ENCODE measurements around the gene IL1RAPL1. TPM values are rescaled to one million over a fixed set of nuclear protein-coding genes. Genes with fewer than 3 reads are reported as not detected.

IL1RAPL1 gene
- total and polyA plus RNA-seq, 2 donors (not counting 3 experiments of a cell fraction or from before 2014, with no cell fraction given): 0.79 to 1.3 TPM

DNA sequence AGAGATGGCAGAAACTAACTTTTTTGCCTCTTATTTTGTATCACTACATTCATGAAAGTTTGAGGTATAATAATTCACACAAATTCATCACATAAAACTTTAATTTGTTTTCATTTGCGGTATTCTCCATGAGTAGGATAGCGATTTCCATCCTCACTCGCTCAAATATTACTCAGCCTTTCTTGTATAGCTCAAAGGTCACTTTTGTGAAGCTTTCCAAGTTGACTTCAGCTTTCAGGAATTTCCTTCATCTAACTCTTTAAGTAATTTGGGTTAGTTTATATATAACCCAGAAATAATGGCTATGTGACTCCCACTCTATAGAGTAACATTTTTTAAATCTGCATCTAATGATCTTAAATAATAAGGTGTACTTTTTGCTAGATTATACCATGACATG is 314.4 kb downstream of the IL1RAPL1 start:
- Histone ChIP-seq H3K9me3 (replicated peaks; ENCODE audit: control insufficient read depth, insufficient read depth, low read length) (no peaks in the 10 kb centered on the region), H3K36me3 (ENCODE audit: control insufficient read depth in 2 of 2, extremely low read depth in 1 of 2, insufficient read depth in 2 of 2, low read length in 2 of 2) (no peaks in the 10 kb centered on the region), H3K27me3 (ENCODE audit: control insufficient read depth in 2 of 2, insufficient read depth in 2 of 2, low read length in 2 of 2) (no peaks in the 10 kb centered on the region), H3K4me3 (replicated peaks in 1 of 3; ENCODE audit: insufficient read depth in 1 of 3, low read depth in 1 of 3, low read length in 3 of 3) (no peak overlapping the region), H3K9ac (replicated peaks; ENCODE audit: extremely low read depth, insufficient read depth, low read length) (no peak overlapping the region), H3K79me2 (ENCODE audit: control insufficient read depth, insufficient read depth, low read length) (no peaks in the 10 kb centered on the region), H3K4me2 (ENCODE audit: insufficient read depth, low read length) (peak overlapping the region; percentile 47), H4K20me1 (replicated peaks; ENCODE audit: control insufficient read depth, extremely low read depth, insufficient read depth, low read length) (no peaks in the 10 kb centered on the region), H3K4me1 (ENCODE audit: control insufficient read depth, extremely low read depth, insufficient read depth, low read length) (peaks cover 4% of the 10 kb centered on the region), H3K9me1 (replicated peaks; ENCODE audit: control insufficient read depth, extremely low read depth, insufficient read depth, low read length) (no peaks in the 10 kb centered on the region), H2AFZ (ENCODE audit: low read depth, low read length) (no peak overlapping the region), H3K27ac (ENCODE audit: insufficient read depth, low read depth, low read length) (no peak overlapping the region)
- intact Hi-C loops (cut with micrococcal nuclease): no loop called here
- FAIRE-seq (peak; percentile 18), DNase-seq (ENCODE audit: low read depth, low spot score) (peak; percentile 27)
- ChIA-PET POLR2A (no interaction called here), CTCF (no interaction called here)
- no TSS peak for BruUV-seq (replicated peaks)
- dilution Hi-C loops (cut with MboI; ENCODE audit: extremely low pct_ligation_motif_present, low sequenced_read_pairs): no loop called here
- TF ChIP-seq, protein P1, sequence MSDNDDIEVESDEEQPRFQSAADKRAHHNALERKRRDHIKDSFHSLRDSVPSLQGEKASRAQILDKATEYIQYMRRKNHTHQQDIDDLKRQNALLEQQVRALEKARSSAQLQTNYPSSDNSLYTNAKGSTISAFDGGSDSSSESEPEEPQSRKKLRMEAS (IDR thresholded peaks at IDR 0.05; ENCODE audit: insufficient read depth, insufficient read length): no peak
- TF ChIP-seq CTCF (IDR thresholded peaks at IDR 0.05; ENCODE audit: extremely low read depth in 1 of 2, insufficient read depth in 1 of 2, low read depth in 1 of 2, low read length in 2 of 2) (no peak), FOS (IDR thresholded peaks at IDR 0.05; ENCODE audit: borderline replicate concordance, insufficient read depth, low read length) (peak; percentile 7), JUN (IDR thresholded peaks at IDR 0.05; ENCODE audit: borderline replicate concordance, insufficient read depth, insufficient read length, low read depth) (no peak), POLR2AphosphoS5 (IDR thresholded peaks at IDR 0.05; ENCODE audit: insufficient read depth, low read depth, low read length) (no peak), MYC (IDR thresholded peaks at IDR 0.05; ENCODE audit: low read depth, low read length) (no peak), EZH2 (IDR thresholded peaks at IDR 0.05; ENCODE audit: borderline replicate concordance, low read depth, low read length, severe bottlenecking) (no peak), POLR2A (IDR thresholded peaks at IDR 0.05; ENCODE audit: low read depth, low read length) (no peak)

All from endothelial cell of umbilical vein (primary cell).